H9 (cell line): ENCODE measurements around the gene NRG2. TPM values are rescaled to one million over a fixed set of nuclear protein-coding genes. Genes with fewer than 3 reads are reported as not detected.

Source experiments
- DNase-seq: peaks from one replicate; pipeline ENCODE4 v3.0.0-alpha.2; 2017
- H2AFZ ChIP-seq: one replicate; pipeline ENCODE4 v1.6.1; 2013; ENCODE audit warnings: mild to moderate bottlenecking, low read length, control low read depth, moderate library complexity
- H2AK5ac ChIP-seq: 2 replicates; pipeline ENCODE4 v1.6.1; 2013; ENCODE audit warnings: low read length, control low read depth, mixed read lengths; ENCODE audit not compliant: insufficient read length
- H2BK120ac ChIP-seq: one replicate; pipeline ENCODE4 v1.6.1; 2013; ENCODE audit warnings: low read depth, mild to moderate bottlenecking, low read length, control low read depth, inconsistent platforms; ENCODE audit not compliant: poor library complexity, severe bottlenecking
- H2BK12ac ChIP-seq: 2 replicates; pipeline ENCODE4 v1.6.1; 2013; ENCODE audit warnings: low read length, control low read depth, mixed read lengths, low read depth; ENCODE audit not compliant: insufficient read length
- H2BK15ac ChIP-seq: 2 replicates; pipeline ENCODE4 v1.6.1; 2013; ENCODE audit warnings: low read depth, low read length, control low read depth
- H2BK20ac ChIP-seq: one replicate; pipeline ENCODE4 v1.6.1; 2013; ENCODE audit warnings: low read depth, mild to moderate bottlenecking, low read length, control low read depth, inconsistent platforms; ENCODE audit not compliant: poor library complexity, severe bottlenecking
- H2BK5ac ChIP-seq: 2 replicates; pipeline ENCODE4 v1.6.1; 2013; ENCODE audit warnings: low read length, control low read depth, mixed read lengths; ENCODE audit not compliant: insufficient read length
- H3K14ac ChIP-seq: 2 replicates; pipeline ENCODE4 v1.6.1; 2013; ENCODE audit warnings: low read length, control low read depth; ENCODE audit not compliant: insufficient read depth
- H3K18ac ChIP-seq: 2 replicates; pipeline ENCODE4 v1.6.1; 2013; ENCODE audit warnings: low read depth, mild to moderate bottlenecking, mixed read lengths, low read length, control low read depth; ENCODE audit not compliant: insufficient read length
- H3K23ac ChIP-seq: 2 replicates; pipeline ENCODE4 v1.6.1; 2013; ENCODE audit warnings: low read length, control low read depth, mixed read lengths, low read depth; ENCODE audit not compliant: insufficient read length
- H3K23me2 ChIP-seq: 2 replicates; pipeline ENCODE4 v1.6.1; 2013; ENCODE audit warnings: low read depth, mild to moderate bottlenecking, mixed read lengths, low read length, control low read depth; ENCODE audit not compliant: insufficient read length, poor library complexity, severe bottlenecking
- H3K27ac ChIP-seq: 2 replicates; pipeline ENCODE4 v1.5.1; 2013; ENCODE audit warnings: low read length, control low read depth, mixed read lengths, low read depth; ENCODE audit not compliant: insufficient read length
- H3K27me3 ChIP-seq: 2 replicates; pipeline ENCODE4 v1.6.1; 2013; ENCODE audit warnings: low read length, control low read depth, inconsistent platforms; ENCODE audit not compliant: insufficient read depth
- H3K4ac ChIP-seq: 2 replicates; pipeline ENCODE4 v1.6.1; 2013; ENCODE audit warnings: low read depth, mild to moderate bottlenecking, control low read depth, inconsistent platforms, low read length, moderate library complexity
- H3K4me1 ChIP-seq: 2 replicates; pipeline ENCODE4 v1.6.1; 2013; ENCODE audit warnings: low read length, control low read depth, inconsistent platforms; ENCODE audit not compliant: insufficient read depth
- H3K4me2 ChIP-seq: 2 replicates; pipeline ENCODE4 v1.6.1; 2013; ENCODE audit warnings: low read length, control low read depth, mixed read lengths; ENCODE audit not compliant: insufficient read length, insufficient read depth
- H3K56ac ChIP-seq: 2 replicates; pipeline ENCODE4 v1.6.1; 2013; ENCODE audit warnings: low read depth, mild to moderate bottlenecking, mixed read lengths, low read length, control low read depth; ENCODE audit not compliant: insufficient read length
- H3K79me1 ChIP-seq: 2 replicates; pipeline ENCODE4 v1.6.1; 2013; ENCODE audit warnings: low read depth, mild to moderate bottlenecking, moderate library complexity, low read length, control low read depth, inconsistent platforms; ENCODE audit not compliant: insufficient read depth, poor library complexity, severe bottlenecking
- H3K79me2 ChIP-seq: 2 replicates; pipeline ENCODE4 v1.6.1; 2013; ENCODE audit warnings: low read length, control low read depth, inconsistent platforms; ENCODE audit not compliant: insufficient read depth
- H3K9ac ChIP-seq: 2 replicates; pipeline ENCODE4 v1.6.1; 2013; ENCODE audit warnings: low read length, control low read depth, mixed read lengths; ENCODE audit not compliant: insufficient read length; ENCODE audit errors: extremely low read depth
- H3K9me3 ChIP-seq: one replicate; pipeline ENCODE4 v1.6.1; 2013; ENCODE audit warnings: low read depth, low read length, inconsistent platforms; ENCODE audit not compliant: control insufficient read depth
- H3T11ph ChIP-seq: one replicate; pipeline ENCODE4 v1.6.1; 2013; ENCODE audit warnings: mild to moderate bottlenecking, low read length, control low read depth, inconsistent platforms
- H4K20me1 ChIP-seq: one replicate; pipeline ENCODE4 v1.6.1; 2013; ENCODE audit not compliant: control insufficient read depth, insufficient read length, insufficient read depth
- H4K5ac ChIP-seq: 2 replicates; pipeline ENCODE4 v1.6.1; 2013; ENCODE audit warnings: low read depth, mild to moderate bottlenecking, mixed read lengths, low read length, control low read depth; ENCODE audit not compliant: insufficient read length
- H4K8ac ChIP-seq: replicated peaks from 2 replicates; pipeline ENCODE4 v1.6.1; 2013; ENCODE audit warnings: low read length, control low read depth, mixed read lengths, low read depth; ENCODE audit not compliant: insufficient read length
- H4K91ac ChIP-seq: 2 replicates; pipeline ENCODE4 v1.6.1; 2013; ENCODE audit warnings: low read depth, mild to moderate bottlenecking, moderate library complexity, mixed read lengths, low read length, control low read depth; ENCODE audit not compliant: insufficient read length
- H3K27ac Mint-ChIP-seq, 3 experiments: 2 replicates in 2 of 3; 3 replicates in 1 of 3; pipeline ENCODE4 v1.8.0; 2020 to 2021; ENCODE audit warnings: mixed read lengths in 3 of 3, mild to moderate bottlenecking in 1 of 3, moderate library complexity in 1 of 3
- H3K27me3 Mint-ChIP-seq: 2 replicates; pipeline ENCODE4 v1.8.0; 2021; ENCODE audit warnings: low read depth, mild to moderate bottlenecking, moderate library complexity, mixed read lengths
- H3K36me3 Mint-ChIP-seq, 3 experiments: 2 replicates in 2 of 3; 3 replicates in 1 of 3; pipeline ENCODE4 v1.8.0; 2020 to 2021; ENCODE audit warnings: low read depth in 3 of 3, mixed read lengths in 3 of 3; ENCODE audit not compliant: insufficient read depth in 1 of 3
- H3K4me1 Mint-ChIP-seq, 2 experiments: 2 replicates each; pipeline ENCODE4 v1.8.0; 2020; ENCODE audit warnings: mixed read lengths in 2 of 2
- H3K4me3 Mint-ChIP-seq, 2 experiments: 2 replicates in 1 of 2; 3 replicates in 1 of 2; pipeline ENCODE4 v1.8.0; 2020 to 2021; ENCODE audit warnings: mild to moderate bottlenecking in 2 of 2, mixed read lengths in 2 of 2, moderate library complexity in 1 of 2
- H3K9me3 Mint-ChIP-seq, 2 experiments: 2 replicates in 1 of 2; 3 replicates in 1 of 2; pipeline ENCODE4 v1.8.0; 2020; ENCODE audit warnings: mild to moderate bottlenecking in 2 of 2, mixed read lengths in 2 of 2, moderate library complexity in 1 of 2
- CTCF ChIP-seq: fragments of 200-600 bp; sonication (generic); conservative IDR thresholded peaks from 3 replicates; pipeline ENCODE4 v1.8.0; 2021; ENCODE audit warnings: antibody characterized with exemption, mild to moderate bottlenecking
- WGBS: extraction: QIAGEN DNeasy Blood & Tissue Kit; methylation state at CpG from one replicate; pipeline ENCODE4 v1.1.7; 2013; ENCODE audit warnings: missing lambda C conversion rate, low lambda C conversion rate, mixed read lengths; ENCODE audit not compliant: insufficient read length; ENCODE audit errors: extremely low coverage; 5-methylcytosine and 5-hydroxymethylcytosine counted together
- total RNA-seq: library from RNA; stranded (reverse); gene quantifications from 2 replicates; pipeline ENCODE4 v1.2.1, GENCODE V29; 2021

The NRG2 gene
- total RNA-seq, 1 experiment from 2014 or later = not detected

DNA sequence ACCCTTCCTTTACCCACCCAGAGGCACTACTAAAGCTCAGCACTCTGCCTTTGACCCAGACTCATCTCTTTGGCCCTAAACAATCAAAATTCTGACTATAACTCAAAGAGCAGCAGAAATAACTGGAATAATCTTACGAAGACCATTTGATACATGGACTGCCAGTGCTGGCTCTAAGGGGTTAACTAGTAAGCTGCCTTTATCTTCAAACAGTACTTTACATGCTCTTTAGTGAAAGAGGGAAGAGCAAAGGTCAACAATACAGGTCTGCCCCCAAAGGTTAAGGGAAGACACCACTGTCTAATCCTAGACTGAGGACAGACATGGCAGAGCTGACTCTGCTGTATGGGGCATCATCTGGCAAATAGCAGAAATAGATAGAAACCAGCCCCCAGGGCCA, 45.8 kb downstream of the NRG2 start:
- no CpG with 5 or more reads among the region's 1 CpG for WGBS
- no peaks in the 10 kb centered on the region for H3K23me2 ChIP-seq
- no peak overlapping the region for H2BK15ac ChIP-seq
- H3T11ph ChIP-seq = no peak overlapping the region
- H4K91ac ChIP-seq = no peak overlapping the region
- H4K20me1 ChIP-seq = no peaks in the 10 kb centered on the region
- no peak overlapping the region for H4K5ac ChIP-seq
- no peak overlapping the region for H4K8ac ChIP-seq
- no peaks in the 10 kb centered on the region for H3K79me2 ChIP-seq
- no peaks in the 10 kb centered on the region for H3K79me1 ChIP-seq
- no peak overlapping the region for H3K4me2 ChIP-seq
- H3K27ac ChIP-seq = no peak overlapping the region
- Mint-ChIP-seq H3K9me3 (no peaks in the 10 kb centered on the region), H3K4me3 (no peak overlapping the region), H3K27me3 (peaks cover 51% of the 10 kb centered on the region), H3K4me1 (no peaks in the 10 kb centered on the region; a peak in 1 of 4 replicates), H3K36me3 (no peaks in the 10 kb centered on the region), H3K27ac (no peak overlapping the region)
- no peaks in the 10 kb centered on the region for H3K9me3 ChIP-seq
- H3K9ac ChIP-seq = no peak overlapping the region
- TF ChIP-seq CTCF = no peak
- no peak for DNase-seq
- no peak overlapping the region for H2AK5ac ChIP-seq
- H2BK12ac ChIP-seq = no peak overlapping the region
- no peak overlapping the region for H2BK5ac ChIP-seq
- H2BK120ac ChIP-seq = no peak overlapping the region
- H3K4ac ChIP-seq = no peak overlapping the region
- no peak overlapping the region for H3K18ac ChIP-seq
- H3K27me3 ChIP-seq = no peaks in the 10 kb centered on the region
- no peak overlapping the region for H3K56ac ChIP-seq
- no peak overlapping the region for H3K14ac ChIP-seq
- no peaks in the 10 kb centered on the region for H3K4me1 ChIP-seq
- no peak overlapping the region for H2BK20ac ChIP-seq
- H2AFZ ChIP-seq = no peak overlapping the region
- H3K23ac ChIP-seq = no peak overlapping the region
